ENCODE data around the gene PIH1D1. TPM values are rescaled to one million over a fixed set of nuclear protein-coding genes. Genes with fewer than 3 reads are reported as not detected.
"Not testable (repeated sequence)": the region's sequence is repeated elsewhere in the genome, so short reads cannot be mapped to it uniquely, and the experiment has no call there.

PIH1D1 gene
- total and polyA plus RNA-seq, 5 donors = 34.9 to 43.8 (median 37.2) TPM

- no peak overlapping the region for H3K4me3 ChIP-seq (ENCODE audit: low read length)
- H3K27ac ChIP-seq (ENCODE audit: low read length) = peak overlapping the region; percentile 23
- 90% methylated on average over 19 of the region's 19 CpGs for WGBS
- DNase-seq (peak in 2 of 3 donors; percentile 62 to 75), ATAC-seq (peak in 1 of 2 donors; percentile 7)
- peaks cover 5% of the 10 kb centered on the region for H3K4me1 ChIP-seq (ENCODE audit: control insufficient read depth, insufficient read depth, low read length)
- no peaks in the 10 kb centered on the region for H3K9me3 ChIP-seq (ENCODE audit: control insufficient read depth, low read length)
- intact Hi-C loops (cut with DNase I) = no loop called here
- H3K27me3 ChIP-seq (ENCODE audit: control insufficient read depth, insufficient read depth) = no peaks in the 10 kb centered on the region
These were observed 16.6 kb upstream of the PIH1D1 start for GRCh38 chr19:49468199-49468598.

- no peak for DNase-seq
- no peak for ATAC-seq
- H3K27ac ChIP-seq (ENCODE audit: low read length) = no peak overlapping the region
- H3K27me3 ChIP-seq (ENCODE audit: control insufficient read depth, insufficient read depth) = no peaks in the 10 kb centered on the region
- WGBS = 89% methylated on average over 3 of the region's 3 CpGs
- intact Hi-C loops (cut with DNase I) = no loop called here
- H3K4me1 ChIP-seq (ENCODE audit: control insufficient read depth, insufficient read depth, low read length) = peaks cover 5% of the 10 kb centered on the region
- no peak overlapping the region for H3K4me3 ChIP-seq (ENCODE audit: low read length)
- no peaks in the 10 kb centered on the region for H3K9me3 ChIP-seq (ENCODE audit: control insufficient read depth, low read length)
These were observed 13.8 kb upstream of the PIH1D1 start for GRCh38 chr19:49465371-49465770.

GRCh38 chr19:49463960-49464740, 12.5 kb upstream of the PIH1D1 start:
- Histone ChIP-seq H3K4me3 (ENCODE audit: low read length) (no peak overlapping the region), H3K27ac (ENCODE audit: low read length) (no peak overlapping the region), H3K4me1 (ENCODE audit: control insufficient read depth, insufficient read depth, low read length) (peaks cover 5% of the 10 kb centered on the region), H3K27me3 (ENCODE audit: control insufficient read depth, insufficient read depth) (no peaks in the 10 kb centered on the region), H3K9me3 (ENCODE audit: control insufficient read depth, low read length) (no peaks in the 10 kb centered on the region)
- DNase-seq = no peak
- intact Hi-C loops (cut with DNase I) = no loop called here
- no peak for ATAC-seq
- 90% methylated on average over 39 of the region's 39 CpGs for WGBS

- H3K4me3 ChIP-seq (ENCODE audit: low read length) = no peak overlapping the region
- H3K27me3 ChIP-seq (ENCODE audit: control insufficient read depth, insufficient read depth) = no peaks in the 10 kb centered on the region
- DNase-seq = no peak
- no peak overlapping the region for H3K27ac ChIP-seq (ENCODE audit: low read length)
- no peaks in the 10 kb centered on the region for H3K9me3 ChIP-seq (ENCODE audit: control insufficient read depth, low read length)
- no peak for ATAC-seq
- intact Hi-C loops (cut with DNase I) = no loop called here
- 84% methylated on average over 12 of the region's 12 CpGs for WGBS
- H3K4me1 ChIP-seq (ENCODE audit: control insufficient read depth, insufficient read depth, low read length) = no peaks in the 10 kb centered on the region
These were observed 10.9 kb upstream of the PIH1D1 start for GRCh38 chr19:49462492-49462891.

- H3K27me3 ChIP-seq (ENCODE audit: control insufficient read depth, insufficient read depth) = no peaks in the 10 kb centered on the region
- ATAC-seq (no peak), DNase-seq (no peak)
- H3K27ac ChIP-seq (ENCODE audit: low read length) = no peak overlapping the region
- no peaks in the 10 kb centered on the region for H3K9me3 ChIP-seq (ENCODE audit: control insufficient read depth, low read length)
- no peaks in the 10 kb centered on the region for H3K4me1 ChIP-seq (ENCODE audit: control insufficient read depth, insufficient read depth, low read length)
- intact Hi-C loops (cut with DNase I) = no loop called here
- no peak overlapping the region for H3K4me3 ChIP-seq (ENCODE audit: low read length)
- WGBS = 98% methylated on average over 37 of the region's 37 CpGs
These were observed 10.0 kb upstream of the PIH1D1 start for GRCh38 chr19:49461656-49462055.

- H3K9me3 ChIP-seq (ENCODE audit: control insufficient read depth, low read length); ATAC-seq; H3K4me3 ChIP-seq (ENCODE audit: low read length); H3K27ac ChIP-seq (ENCODE audit: low read length); DNase-seq; intact Hi-C loops (cut with DNase I); H3K4me1 ChIP-seq (ENCODE audit: control insufficient read depth, insufficient read depth, low read length); H3K27me3 ChIP-seq (ENCODE audit: control insufficient read depth, insufficient read depth): not testable (repeated sequence)
- WGBS = 0% methylated on average over 1 of the region's 1 CpG
These were observed 9.5 kb upstream of the PIH1D1 start for GRCh38 chr19:49461130-49461529.

GRCh38 chr19:49459388-49459787, 7.8 kb upstream of the PIH1D1 start:
- intact Hi-C loops (cut with DNase I) = no loop called here
- no peak overlapping the region for H3K4me3 ChIP-seq (ENCODE audit: low read length)
- H3K9me3 ChIP-seq (ENCODE audit: control insufficient read depth, low read length) = no peaks in the 10 kb centered on the region
- DNase-seq (no peak), ATAC-seq (no peak)
- H3K27me3 ChIP-seq (ENCODE audit: control insufficient read depth, insufficient read depth) = no peaks in the 10 kb centered on the region
- H3K4me1 ChIP-seq (ENCODE audit: control insufficient read depth, insufficient read depth, low read length) = no peaks in the 10 kb centered on the region
- 95% methylated on average over 12 of the region's 12 CpGs for WGBS
- H3K27ac ChIP-seq (ENCODE audit: low read length) = no peak overlapping the region

- H3K27ac ChIP-seq (ENCODE audit: low read length) = peak overlapping the region; percentile 43
- H3K4me1 ChIP-seq (ENCODE audit: control insufficient read depth, insufficient read depth, low read length) = no peaks in the 10 kb centered on the region
- intact Hi-C loops (cut with DNase I) = no loop called here
- no peak overlapping the region for H3K4me3 ChIP-seq (ENCODE audit: low read length)
- no peaks in the 10 kb centered on the region for H3K9me3 ChIP-seq (ENCODE audit: control insufficient read depth, low read length)
- 93% methylated on average over 5 of the region's 5 CpGs for WGBS
- H3K27me3 ChIP-seq (ENCODE audit: control insufficient read depth, insufficient read depth) = no peaks in the 10 kb centered on the region
- no peak for DNase-seq
- no peak for ATAC-seq
These were observed 6.9 kb upstream of the PIH1D1 start for GRCh38 chr19:49458567-49458903.

GRCh38 chr19:49456326-49456725, 4.7 kb upstream of the PIH1D1 start:
- WGBS = 65% methylated on average over 5 of the region's 5 CpGs
- ATAC-seq = no peak
- no peak for DNase-seq
- H3K9me3 ChIP-seq (ENCODE audit: control insufficient read depth, low read length) = no peaks in the 10 kb centered on the region
- H3K27ac ChIP-seq (ENCODE audit: low read length) = peak overlapping the region; percentile 88
- H3K4me3 ChIP-seq (ENCODE audit: low read length) = no peak overlapping the region
- no peaks in the 10 kb centered on the region for H3K27me3 ChIP-seq (ENCODE audit: control insufficient read depth, insufficient read depth)
- no peaks in the 10 kb centered on the region for H3K4me1 ChIP-seq (ENCODE audit: control insufficient read depth, insufficient read depth, low read length)
- intact Hi-C loops (cut with DNase I) = no loop called here

GRCh38 chr19:49455773-49456172, 4.2 kb upstream of the PIH1D1 start:
- no peaks in the 10 kb centered on the region for H3K4me1 ChIP-seq (ENCODE audit: control insufficient read depth, insufficient read depth, low read length)
- WGBS = 46% methylated on average over 5 of the region's 5 CpGs

GRCh38 chr19:49453757-49454240, 2.2 kb upstream of the PIH1D1 start:
- DNase-seq (peak in 1 of 3 donors; percentile 48), ATAC-seq (no peak)
- Histone ChIP-seq H3K27me3 (ENCODE audit: control insufficient read depth, insufficient read depth) (no peaks in the 10 kb centered on the region), H3K4me3 (ENCODE audit: low read length) (peak overlapping the region; percentile 78), H3K9me3 (ENCODE audit: control insufficient read depth, low read length) (no peaks in the 10 kb centered on the region), H3K27ac (ENCODE audit: low read length) (peak overlapping the region; percentile 98), H3K4me1 (ENCODE audit: control insufficient read depth, insufficient read depth, low read length) (no peaks in the 10 kb centered on the region)
- intact Hi-C loops (cut with DNase I) = no loop called here
- 36% methylated on average over 10 of the region's 10 CpGs for WGBS

More at GRCh38 chr19:49455773-49456172, 4.2 kb upstream of the PIH1D1 start:
- intact Hi-C loops (cut with DNase I) = no loop called here
- Histone ChIP-seq H3K4me3 (ENCODE audit: low read length) (no peak overlapping the region), H3K9me3 (ENCODE audit: control insufficient read depth, low read length) (no peaks in the 10 kb centered on the region), H3K27me3 (ENCODE audit: control insufficient read depth, insufficient read depth) (no peaks in the 10 kb centered on the region), H3K27ac (ENCODE audit: low read length) (no peak overlapping the region)
- DNase-seq (no peak), ATAC-seq (no peak)
